CD4-positive, alpha-beta T cell treated with Interleukin-12 subunit alpha and Interleukin-12 subunit beta, for 1 hour (primary cell): Measurements from ENCODE around the gene RNF126.
A peak's percentile ranks its signal among the peaks of the same experiment; 100 is the strongest.
"Not testable (repeated sequence)": the region's sequence is repeated elsewhere in the genome, so short reads cannot be mapped to it uniquely, and the experiment has no call there.

Experiments
- DNase-seq: peaks from one replicate; pipeline ENCODE4 v3.0.0-alpha.2; 2020

RNF126 gene

GRCh38 chr19:626566-626965, 36.4 kb downstream of the RNF126 start:
- DNase-seq: not testable (repeated sequence)

GRCh38 chr19:625257-625656, 37.8 kb downstream of the RNF126 start:
- no peak for DNase-seq

GRCh38 chr19:624433-625109, 38.4 kb downstream of the RNF126 start:
- no peak for DNase-seq

GRCh38 chr19:623974-624373, 39.0 kb downstream of the RNF126 start:
- DNase-seq: no peak

GRCh38 chr19:623175-623916, 39.7 kb downstream of the RNF126 start:
- no peak for DNase-seq

GRCh38 chr19:622666-623065, 40.3 kb downstream of the RNF126 start:
- DNase-seq: no peak

GRCh38 chr19:621819-622218, 41.2 kb downstream of the RNF126 start:
- no peak for DNase-seq

- DNase-seq: not testable (repeated sequence)
Measured at GRCh38 chr19:621191-621590, 41.8 kb downstream of the RNF126 start.

- DNase-seq: no peak
Measured at GRCh38 chr19:620166-620862, 42.7 kb downstream of the RNF126 start.

GRCh38 chr19:619286-620002, 43.6 kb downstream of the RNF126 start:
- no peak for DNase-seq

- no peak for DNase-seq
Measured at GRCh38 chr19:618674-619285, 44.2 kb downstream of the RNF126 start.

- DNase-seq: no peak
Measured at GRCh38 chr19:618247-618619, 44.8 kb downstream of the RNF126 start.

GRCh38 chr19:617551-618246, 45.3 kb downstream of the RNF126 start:
- no peak for DNase-seq

GRCh38 chr19:616747-617526, 46.1 kb downstream of the RNF126 start:
- no peak for DNase-seq

- DNase-seq: no peak
Measured at GRCh38 chr19:616062-616700, 46.8 kb downstream of the RNF126 start.

GRCh38 chr19:615619-616018, 47.4 kb downstream of the RNF126 start:
- no peak for DNase-seq

GRCh38 chr19:613732-614567, 49.1 kb downstream of the RNF126 start:
- no peak for DNase-seq

GRCh38 chr19:612941-613340, 50.1 kb downstream of the RNF126 start:
- no peak for DNase-seq

- DNase-seq: peak; percentile 62
Measured at GRCh38 chr19:611481-611868, 51.5 kb downstream of the RNF126 start.
